Measurements from ENCODE around the gene USP17L24. TPM values are rescaled to one million over a fixed set of nuclear protein-coding genes. Genes with fewer than 3 reads are reported as not detected.

Gene USP17L24, protein sequence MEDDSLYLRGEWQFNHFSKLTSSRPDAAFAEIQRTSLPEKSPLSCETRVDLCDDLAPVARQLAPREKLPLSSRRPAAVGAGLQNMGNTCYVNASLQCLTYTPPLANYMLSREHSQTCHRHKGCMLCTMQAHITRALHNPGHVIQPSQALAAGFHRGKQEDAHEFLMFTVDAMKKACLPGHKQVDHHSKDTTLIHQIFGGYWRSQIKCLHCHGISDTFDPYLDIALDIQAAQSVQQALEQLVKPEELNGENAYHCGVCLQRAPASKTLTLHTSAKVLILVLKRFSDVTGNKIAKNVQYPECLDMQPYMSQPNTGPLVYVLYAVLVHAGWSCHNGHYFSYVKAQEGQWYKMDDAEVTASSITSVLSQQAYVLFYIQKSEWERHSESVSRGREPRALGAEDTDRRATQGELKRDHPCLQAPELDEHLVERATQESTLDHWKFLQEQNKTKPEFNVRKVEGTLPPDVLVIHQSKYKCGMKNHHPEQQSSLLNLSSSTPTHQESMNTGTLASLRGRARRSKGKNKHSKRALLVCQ
- not detected in 2 replicates for total RNA-seq

DNA sequence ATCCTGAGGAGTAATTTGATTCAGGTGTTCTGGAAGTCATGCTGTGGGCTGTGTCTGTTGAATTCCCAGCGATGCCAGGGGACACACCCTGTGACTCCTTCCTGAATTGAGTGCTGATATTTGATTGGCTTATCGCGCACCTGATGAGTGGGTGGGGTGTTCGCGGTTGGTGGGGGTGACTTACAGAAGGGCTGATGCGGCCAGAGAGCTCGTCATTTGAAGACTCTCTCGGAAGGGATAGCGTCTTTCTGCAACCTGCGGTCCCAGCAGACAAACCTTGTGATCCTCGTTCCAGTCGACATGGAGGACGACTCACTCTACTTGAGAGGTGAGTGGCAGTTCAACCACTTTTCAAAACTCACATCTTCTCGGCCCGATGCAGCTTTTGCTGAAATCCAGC, at the start of gene USP17L24:
TSS of gene USP17L24 (plus strand) at position 301 of the 400 bp plus-strand sequence. CDS start at position 301, 0 bp downstream.

DNA sequence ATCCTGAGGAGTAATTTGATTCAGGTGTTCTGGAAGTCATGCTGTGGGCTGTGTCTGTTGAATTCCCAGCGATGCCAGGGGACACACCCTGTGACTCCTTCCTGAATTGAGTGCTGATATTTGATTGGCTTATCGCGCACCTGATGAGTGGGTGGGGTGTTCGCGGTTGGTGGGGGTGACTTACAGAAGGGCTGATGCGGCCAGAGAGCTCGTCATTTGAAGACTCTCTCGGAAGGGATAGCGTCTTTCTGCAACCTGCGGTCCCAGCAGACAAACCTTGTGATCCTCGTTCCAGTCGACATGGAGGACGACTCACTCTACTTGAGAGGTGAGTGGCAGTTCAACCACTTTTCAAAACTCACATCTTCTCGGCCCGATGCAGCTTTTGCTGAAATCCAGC, 4.6 kb downstream of the USP17L24 start, which contains the start of gene USP17L25:
TSS of gene USP17L25 (plus strand) at position 301 of the 400 bp plus-strand sequence. CDS start at position 301, 0 bp downstream.

DNA sequence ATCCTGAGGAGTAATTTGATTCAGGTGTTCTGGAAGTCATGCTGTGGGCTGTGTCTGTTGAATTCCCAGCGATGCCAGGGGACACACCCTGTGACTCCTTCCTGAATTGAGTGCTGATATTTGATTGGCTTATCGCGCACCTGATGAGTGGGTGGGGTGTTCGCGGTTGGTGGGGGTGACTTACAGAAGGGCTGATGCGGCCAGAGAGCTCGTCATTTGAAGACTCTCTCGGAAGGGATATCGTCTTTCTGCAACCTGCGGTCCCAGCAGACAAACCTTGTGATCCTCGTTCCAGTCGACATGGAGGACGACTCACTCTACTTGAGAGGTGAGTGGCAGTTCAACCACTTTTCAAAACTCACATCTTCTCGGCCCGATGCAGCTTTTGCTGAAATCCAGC, 9.4 kb downstream of the USP17L24 start, which contains the start of gene USP17L26:
TSS of gene USP17L26 (plus strand) at position 301 of the 400 bp plus-strand sequence. CDS start at position 301, 0 bp downstream.

DNA sequence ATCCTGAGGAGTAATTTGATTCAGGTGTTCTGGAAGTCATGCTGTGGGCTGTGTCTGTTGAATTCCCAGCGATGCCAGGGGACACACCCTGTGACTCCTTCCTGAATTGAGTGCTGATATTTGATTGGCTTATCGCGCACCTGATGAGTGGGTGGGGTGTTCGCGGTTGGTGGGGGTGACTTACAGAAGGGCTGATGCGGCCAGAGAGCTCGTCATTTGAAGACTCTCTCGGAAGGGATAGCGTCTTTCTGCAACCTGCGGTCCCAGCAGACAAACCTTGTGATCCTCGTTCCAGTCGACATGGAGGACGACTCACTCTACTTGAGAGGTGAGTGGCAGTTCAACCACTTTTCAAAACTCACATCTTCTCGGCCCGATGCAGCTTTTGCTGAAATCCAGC, 14.1 kb downstream of the USP17L24 start, which contains the start of gene USP17L5:
TSS of gene USP17L5 (plus strand) at position 301 of the 400 bp plus-strand sequence. CDS start at position 301, 0 bp downstream.

GRCh38 chr4:9343848-9344247, 18.9 kb downstream of the USP17L24 start, which contains the start of gene USP17L27:
Gene USP17L27, plus strand, starts transcription at chr4:9344148. Its CDS starts 0 bp downstream, at chr4:9344148.

DNA sequence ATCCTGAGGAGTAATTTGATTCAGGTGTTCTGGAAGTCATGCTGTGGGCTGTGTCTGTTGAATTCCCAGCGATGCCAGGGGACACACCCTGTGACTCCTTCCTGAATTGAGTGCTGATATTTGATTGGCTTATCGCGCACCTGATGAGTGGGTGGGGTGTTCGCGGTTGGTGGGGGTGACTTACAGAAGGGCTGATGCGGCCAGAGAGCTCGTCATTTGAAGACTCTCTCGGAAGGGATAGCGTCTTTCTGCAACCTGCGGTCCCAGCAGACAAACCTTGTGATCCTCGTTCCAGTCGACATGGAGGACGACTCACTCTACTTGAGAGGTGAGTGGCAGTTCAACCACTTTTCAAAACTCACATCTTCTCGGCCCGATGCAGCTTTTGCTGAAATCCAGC, 23.6 kb downstream of the USP17L24 start, which contains the start of gene USP17L28:
TSS of gene USP17L28 (plus strand) at position 301 of the 400 bp plus-strand sequence. CDS start at position 301, 0 bp downstream.

GRCh38 chr4:9353338-9353737, 28.4 kb downstream of the USP17L24 start, which contains the start of gene USP17L29:
Gene USP17L29, plus strand, starts transcription at chr4:9353638. Its CDS starts 0 bp downstream, at chr4:9353638.

GRCh38 chr4:9362829-9363228, 37.9 kb downstream of the USP17L24 start, which contains the start of gene USP17L30:
Gene USP17L30, plus strand, starts transcription at chr4:9363129. Its CDS starts 0 bp downstream, at chr4:9363129.

Other genes starting within 250 kb of the USP17L24 start
- not detected in 2 replicates for gene FAM90A26, start 154.8 kb upstream of the USP17L24 start, total RNA-seq
- not detected in 2 replicates for gene USP17L10, start 114.5 kb upstream of the USP17L24 start, total RNA-seq
- gene USP17L11, start 109.8 kb upstream of the USP17L24 start, total RNA-seq = not detected in 2 replicates
- gene USP17L12, start 105.0 kb upstream of the USP17L24 start, total RNA-seq = not detected in 2 replicates
- not detected in 2 replicates for gene USP17L13, start 100.3 kb upstream of the USP17L24 start, total RNA-seq
- not detected in 2 replicates for gene USP17L15, start 90.8 kb upstream of the USP17L24 start, total RNA-seq
- not detected in 2 replicates for gene USP17L17, start 81.3 kb upstream of the USP17L24 start, total RNA-seq
- not detected in 2 replicates for gene USP17L18, start 76.5 kb upstream of the USP17L24 start, total RNA-seq
- gene USP17L19, start 71.8 kb upstream of the USP17L24 start, total RNA-seq = not detected in 2 replicates
- gene USP17L20, start 67.0 kb upstream of the USP17L24 start, total RNA-seq = not detected in 2 replicates
- not detected in 2 replicates for gene USP17L21, start 62.3 kb upstream of the USP17L24 start, total RNA-seq
- not detected in 2 replicates for gene USP17L22, start 57.5 kb upstream of the USP17L24 start, total RNA-seq
- not detected in 2 replicates for gene USP17L25, start 4.7 kb downstream of the USP17L24 start, total RNA-seq
- not detected in 2 replicates for gene USP17L26, start 9.5 kb downstream of the USP17L24 start, total RNA-seq
- not detected in 2 replicates for gene USP17L5, start 14.2 kb downstream of the USP17L24 start, total RNA-seq
- not detected in 2 replicates for gene USP17L27, start 19.0 kb downstream of the USP17L24 start, total RNA-seq
- not detected in 2 replicates for gene USP17L28, start 23.7 kb downstream of the USP17L24 start, total RNA-seq
- not detected in 2 replicates for gene USP17L29, start 28.5 kb downstream of the USP17L24 start, total RNA-seq
- gene USP17L30, start 38.0 kb downstream of the USP17L24 start, total RNA-seq = not detected in 2 replicates
- gene DEFB131A, start 119.2 kb downstream of the USP17L24 start, total RNA-seq = not detected in 2 replicates

Measured in mesangial cell (primary cell).